D721Med (cell line): ENCODE measurements around the gene ELF2.

Experiments
- DNase-seq: peaks from one replicate; pipeline ENCODE4 v3.0.0; 2011; ENCODE audit warnings: low spot score; ENCODE audit not compliant: insufficient read length
- FAIRE-seq: peaks from 2 replicates; lab custom pipeline; 2011; peaks lifted over from hg19 to GRCh38; lab: Jason Lieb, UNC
- CTCF ChIP-seq: IDR thresholded peaks from 2 replicates; pipeline ENCODE4 v1.5.1; 2012; ENCODE audit warnings: mild to moderate bottlenecking, control low read depth; ENCODE audit not compliant: insufficient read depth; ENCODE audit errors: missing control alignments

The ELF2 gene

GRCh38 chr4:139153411-139154133, 23.4 kb downstream of the ELF2 start:
- DNase-seq, result no peak
- FAIRE-seq, result no peak

GRCh38 chr4:139152249-139152648, 24.8 kb downstream of the ELF2 start:
- FAIRE-seq (no peak), DNase-seq (no peak)
- TF ChIP-seq CTCF, result no peak

More at GRCh38 chr4:139153411-139154133, 23.4 kb downstream of the ELF2 start:
- TF ChIP-seq CTCF, result no peak

GRCh38 chr4:139146926-139147629, 29.9 kb downstream of the ELF2 start:
- FAIRE-seq, result no peak
- no peak for TF ChIP-seq CTCF
- no peak for DNase-seq

DNA sequence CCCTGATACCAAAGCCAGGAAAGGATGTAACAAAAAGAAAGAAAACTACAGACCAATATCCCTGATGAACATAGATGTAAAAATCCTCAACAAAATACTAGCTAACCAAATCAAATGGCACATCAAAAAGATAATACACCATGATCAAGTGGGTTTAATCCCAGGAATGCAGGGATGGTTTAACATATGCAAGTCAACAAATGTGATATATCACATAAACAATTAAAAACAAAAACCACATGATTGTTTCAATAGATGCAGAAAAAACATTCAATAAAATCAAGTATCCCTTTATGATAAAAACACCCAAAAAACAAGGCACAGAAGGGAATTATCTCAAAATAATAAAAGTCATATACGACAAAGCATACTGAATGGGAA, 31.5 kb downstream of the ELF2 start:
- TF ChIP-seq CTCF, result no peak
- no peak for DNase-seq
- no peak for FAIRE-seq

DNA sequence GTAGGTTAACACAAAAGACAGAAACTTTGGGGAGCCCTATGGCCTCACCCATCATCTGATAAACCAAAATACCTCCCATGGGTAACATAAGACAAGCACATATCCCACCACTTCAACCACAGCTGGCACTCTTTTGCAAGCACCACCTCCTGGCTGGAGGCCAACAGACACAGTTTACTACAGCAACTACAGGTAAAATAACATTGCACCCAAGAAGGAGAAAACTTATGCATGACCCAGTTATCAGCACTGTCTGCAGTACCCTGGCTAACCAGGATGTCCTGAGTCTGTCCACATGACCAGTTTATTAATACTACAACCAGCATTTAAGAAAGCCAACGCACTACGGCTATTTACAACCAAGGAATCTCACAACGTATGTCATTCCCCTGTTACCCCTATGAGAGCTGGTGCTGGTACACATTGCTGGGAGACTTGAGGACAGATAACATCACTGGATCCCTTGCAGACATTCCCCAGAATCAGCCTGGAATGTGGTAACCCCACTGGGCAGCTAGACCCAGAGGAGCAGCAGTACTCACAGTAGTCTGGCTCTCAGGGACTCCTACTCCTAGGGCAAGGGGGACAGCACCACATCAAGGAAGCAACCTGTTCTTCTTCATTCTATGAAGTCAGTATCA, 32.0 kb downstream of the ELF2 start:
- DNase-seq, result no peak
- no peak for FAIRE-seq
- TF ChIP-seq CTCF, result no peak

- FAIRE-seq (no peak), DNase-seq (no peak)
- TF ChIP-seq CTCF, result no peak
These were observed 32.7 kb downstream of the ELF2 start for GRCh38 chr4:139144161-139144859.
